H7 (cell line): ENCODE data around the gene MYADML2. TPM values are rescaled to one million over a fixed set of nuclear protein-coding genes. Genes with fewer than 3 reads are reported as not detected.
"Not testable (repeated sequence)": the region's sequence is repeated elsewhere in the genome, so short reads cannot be mapped to it uniquely, and the experiment has no call there.

Source experiments
- DNase-seq: peaks from one replicate; pipeline ENCODE4 v3.0.0; 2012
- H3K27me3 ChIP-seq: 2 replicates; pipeline ENCODE4 v1.6.0; 2011; ENCODE audit warnings: mild to moderate bottlenecking, low read length; ENCODE audit not compliant: control insufficient read depth, insufficient read depth
- H3K36me3 ChIP-seq: replicated peaks from 2 replicates; pipeline ENCODE4 v1.5.1; 2011; ENCODE audit warnings: low read length; ENCODE audit not compliant: control insufficient read depth, insufficient read depth
- H3K4me3 ChIP-seq: 2 replicates; pipeline ENCODE4 v1.5.1; 2011; ENCODE audit warnings: low read depth, mild to moderate bottlenecking, control low read depth, low read length, moderate library complexity; ENCODE audit not compliant: insufficient read depth
- total RNA-seq: library from RNA; depleted of rRNA; stranded (reverse); fragments of >200 nt; shearing (Covaris generic); gene quantifications from 2 replicates; pipeline ENCODE4 v1.2.3, GENCODE V29; 2014

Gene MYADML2
- total RNA-seq, 1 experiment from 2014 or later, result 0.24 TPM

DNA sequence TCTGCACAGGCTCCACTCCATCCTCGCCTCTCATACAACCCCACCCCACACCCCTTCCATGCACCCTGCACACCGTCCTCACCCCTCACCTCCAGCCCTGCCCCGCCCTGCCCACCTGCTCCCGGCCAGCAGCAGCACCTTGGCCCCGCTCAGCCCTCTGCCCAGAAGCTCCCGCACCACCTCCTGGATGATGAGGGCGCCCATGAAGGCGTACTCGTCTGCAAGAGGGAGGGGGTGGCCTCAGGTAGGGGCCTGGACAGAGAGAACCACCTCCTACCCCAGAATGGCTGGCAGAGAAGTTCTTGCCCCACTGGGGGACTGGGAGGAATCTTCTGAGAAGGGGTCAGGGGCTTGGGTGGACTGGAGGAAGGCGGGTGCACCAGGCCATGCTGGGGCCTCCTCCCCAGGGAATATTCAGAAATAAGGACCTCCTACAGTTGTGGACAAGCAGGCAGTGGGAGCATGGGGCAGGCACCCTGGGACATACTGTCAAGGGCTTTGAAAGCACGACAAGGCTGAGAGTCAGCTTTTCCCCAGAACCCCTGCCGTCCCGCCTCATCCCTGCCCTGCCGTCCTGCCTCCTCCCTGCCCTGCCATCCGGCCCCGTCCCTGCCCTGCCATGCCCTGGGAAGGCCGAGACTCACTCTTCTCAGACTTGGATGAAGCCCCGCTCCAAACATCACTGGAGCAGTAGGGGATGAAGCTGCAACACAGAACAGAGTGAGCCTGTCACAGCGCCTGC lies 10.8 kb upstream of the MYADML2 start:
- Histone ChIP-seq H3K4me3 (no peak overlapping the region), H3K36me3 (no peaks in the 10 kb centered on the region), H3K27me3 (peaks cover 49% of the 10 kb centered on the region)
- DNase-seq, result no peak

DNA sequence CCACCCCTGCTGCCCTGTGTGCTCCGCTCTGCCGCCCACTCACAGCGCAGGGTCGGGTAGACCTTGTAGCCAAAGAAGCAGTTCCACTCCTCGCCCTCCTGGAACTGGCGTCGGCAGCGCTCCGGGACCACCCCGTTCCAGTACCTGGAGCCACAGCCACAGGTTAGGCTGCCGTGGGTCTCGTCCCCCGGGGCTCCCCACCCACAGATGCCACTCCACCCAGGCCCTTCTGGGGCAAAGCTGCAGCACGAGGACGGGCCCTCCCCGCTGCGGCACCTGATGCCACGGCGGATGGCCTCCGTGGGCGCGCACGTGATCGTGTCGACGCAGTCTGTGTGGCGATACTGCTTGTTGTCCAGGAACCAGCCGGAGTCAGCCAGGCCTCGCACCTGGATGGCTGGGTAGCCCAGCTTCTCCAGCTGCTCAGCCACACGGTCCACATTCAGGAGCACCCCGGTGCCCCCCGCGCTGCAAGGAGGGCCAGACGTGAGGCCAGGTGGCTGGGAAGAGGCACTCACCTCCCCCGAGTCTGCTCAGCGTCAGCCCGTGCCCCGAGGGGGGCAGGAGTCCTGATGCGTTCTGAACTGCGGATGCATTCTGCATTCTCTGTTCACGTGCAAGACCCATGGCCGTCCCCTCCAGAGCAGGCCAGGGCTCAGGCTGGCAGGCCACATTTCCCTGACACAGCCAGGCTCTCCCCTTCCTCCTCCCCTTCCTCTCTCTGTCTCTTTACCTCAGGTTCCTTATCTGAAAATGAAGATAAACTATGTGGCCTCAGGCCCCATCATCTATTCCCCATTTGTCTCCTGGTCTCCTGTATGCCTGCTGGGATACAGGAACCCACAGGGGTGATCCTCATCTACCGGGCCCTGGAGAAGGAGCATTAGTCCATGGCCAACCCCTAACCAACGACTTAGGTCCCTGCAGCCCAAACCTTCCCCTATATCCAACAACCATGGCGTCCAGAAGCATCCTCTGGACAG lies 9.9 kb upstream of the MYADML2 start:
- no peaks in the 10 kb centered on the region for H3K36me3 ChIP-seq

GRCh38 chr17:81955756-81956544 lies 8.9 kb upstream of the MYADML2 start:
- no peak for DNase-seq

More for the DNA sequence above, 9.9 kb upstream of the MYADML2 start:
- DNase-seq, result peak; percentile 63
- Histone ChIP-seq H3K4me3 (no peak overlapping the region), H3K27me3 (peaks cover 39% of the 10 kb centered on the region)

DNA sequence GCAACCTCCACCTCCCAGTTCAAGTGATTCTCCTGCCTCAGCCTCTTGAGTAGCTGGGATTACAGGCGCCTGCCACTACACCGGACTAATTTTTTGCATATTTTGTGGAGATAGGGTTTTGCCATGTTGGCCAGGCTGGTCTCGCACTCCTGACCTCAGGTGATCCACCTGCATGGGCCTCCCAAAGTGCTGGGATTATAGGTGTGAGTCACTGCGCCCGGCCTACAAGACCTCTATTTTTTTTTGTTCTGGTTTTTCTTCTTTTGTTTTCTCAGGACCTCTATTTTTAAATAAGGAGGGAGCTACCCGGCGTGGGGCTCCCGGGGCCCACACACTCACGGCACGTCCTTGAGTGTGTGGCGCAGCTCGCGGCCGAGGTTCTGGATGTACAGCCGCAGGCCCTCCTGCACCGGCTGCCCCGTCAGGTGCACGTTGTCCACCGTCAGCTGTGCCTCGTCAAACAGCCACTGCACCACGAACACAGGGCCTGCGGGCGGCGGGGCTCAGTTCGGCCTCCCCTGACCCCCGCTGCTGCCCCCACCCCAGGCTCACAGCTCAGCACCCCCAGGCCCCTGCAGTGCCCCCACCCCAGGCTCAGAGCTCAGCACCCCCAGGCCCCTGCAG lies 8.1 kb upstream of the MYADML2 start:
- H3K27me3 ChIP-seq, result peaks cover 25% of the 10 kb centered on the region
- H3K36me3 ChIP-seq, result no peaks in the 10 kb centered on the region
- H3K4me3 ChIP-seq, result no peak overlapping the region
- DNase-seq, result no peak

More at GRCh38 chr17:81955756-81956544, 8.9 kb upstream of the MYADML2 start:
- H3K4me3 ChIP-seq, result no peak overlapping the region
- peaks cover 31% of the 10 kb centered on the region for H3K27me3 ChIP-seq
- H3K36me3 ChIP-seq, result no peaks in the 10 kb centered on the region

DNA sequence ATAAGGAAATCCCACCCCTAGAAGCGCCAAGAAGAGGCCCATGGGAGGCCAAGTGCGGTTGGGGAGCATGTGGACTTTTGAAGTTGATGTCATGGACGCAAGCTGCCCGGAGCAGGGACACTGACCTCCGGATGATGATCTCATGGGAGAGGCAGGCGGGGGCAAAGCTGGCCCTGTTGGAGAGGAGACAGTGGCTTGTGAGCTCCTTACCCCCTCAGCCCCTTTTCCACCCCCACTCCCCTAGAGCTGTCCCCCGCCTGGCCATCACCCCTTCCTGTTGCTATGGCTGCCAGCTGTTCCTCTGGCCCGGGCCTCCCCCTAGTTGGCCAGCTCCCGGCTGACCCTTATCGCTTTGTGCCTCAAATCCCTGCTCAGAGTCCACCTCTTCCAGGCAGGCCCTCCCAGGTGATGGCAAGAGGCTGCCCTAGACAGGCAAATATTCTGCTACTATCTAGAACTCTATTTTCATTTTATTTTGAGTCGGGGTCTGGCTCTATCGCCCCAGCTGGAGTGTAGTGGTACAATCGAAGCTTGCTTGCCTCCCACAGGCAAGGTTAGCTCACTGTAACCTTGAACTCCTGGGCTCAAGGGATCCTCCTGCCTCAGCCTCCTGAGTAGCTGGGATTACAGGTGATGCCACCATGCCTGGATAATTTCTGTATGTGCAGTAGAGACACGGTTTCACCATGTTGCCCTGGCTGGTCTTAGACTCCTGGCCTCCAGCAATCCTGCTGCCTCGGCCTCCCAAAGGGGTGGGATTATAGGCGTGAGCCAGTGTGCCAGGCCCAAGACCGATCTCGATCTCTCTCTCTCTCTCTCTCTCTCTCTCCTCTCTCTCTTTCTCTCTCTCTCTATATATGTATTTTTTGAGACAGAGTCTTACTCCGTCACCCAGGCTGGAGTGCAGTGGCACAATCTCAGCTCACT lies 7.4 kb upstream of the MYADML2 start:
- H3K36me3 ChIP-seq, result no peaks in the 10 kb centered on the region
- DNase-seq, result no peak
- no peak overlapping the region for H3K4me3 ChIP-seq
- peaks cover 18% of the 10 kb centered on the region for H3K27me3 ChIP-seq

DNA sequence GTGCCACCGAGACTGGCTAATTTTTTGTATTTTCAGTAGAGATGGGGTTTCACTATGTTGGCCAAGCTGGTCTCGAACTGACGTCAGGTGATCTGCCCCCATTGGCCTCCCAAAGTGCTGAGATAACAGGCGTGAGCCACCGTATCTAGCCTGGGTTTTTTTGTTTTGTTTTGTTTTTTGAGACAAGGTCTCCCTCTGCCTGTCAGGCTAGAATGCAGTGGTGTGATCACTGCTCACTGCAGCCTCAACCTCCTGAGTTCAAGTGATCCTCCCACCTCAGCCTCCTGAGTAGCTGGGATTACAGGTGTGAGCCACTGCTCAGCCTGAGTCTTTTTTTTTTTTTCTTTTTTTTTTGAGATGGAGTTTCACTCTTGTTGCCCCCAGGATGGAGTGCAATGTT lies 6.4 kb upstream of the MYADML2 start:
- H3K4me3 ChIP-seq, H3K36me3 ChIP-seq, H3K27me3 ChIP-seq, DNase-seq: not testable (repeated sequence)

- H3K4me3 ChIP-seq, result no peak overlapping the region
- H3K36me3 ChIP-seq, result no peaks in the 10 kb centered on the region
- H3K27me3 ChIP-seq, result peaks cover 2% of the 10 kb centered on the region; the same call in 1 of the 2 replicates
- peak; percentile 62 for DNase-seq
These were observed 5.8 kb upstream of the MYADML2 start for GRCh38 chr17:81952792-81953228.

DNA sequence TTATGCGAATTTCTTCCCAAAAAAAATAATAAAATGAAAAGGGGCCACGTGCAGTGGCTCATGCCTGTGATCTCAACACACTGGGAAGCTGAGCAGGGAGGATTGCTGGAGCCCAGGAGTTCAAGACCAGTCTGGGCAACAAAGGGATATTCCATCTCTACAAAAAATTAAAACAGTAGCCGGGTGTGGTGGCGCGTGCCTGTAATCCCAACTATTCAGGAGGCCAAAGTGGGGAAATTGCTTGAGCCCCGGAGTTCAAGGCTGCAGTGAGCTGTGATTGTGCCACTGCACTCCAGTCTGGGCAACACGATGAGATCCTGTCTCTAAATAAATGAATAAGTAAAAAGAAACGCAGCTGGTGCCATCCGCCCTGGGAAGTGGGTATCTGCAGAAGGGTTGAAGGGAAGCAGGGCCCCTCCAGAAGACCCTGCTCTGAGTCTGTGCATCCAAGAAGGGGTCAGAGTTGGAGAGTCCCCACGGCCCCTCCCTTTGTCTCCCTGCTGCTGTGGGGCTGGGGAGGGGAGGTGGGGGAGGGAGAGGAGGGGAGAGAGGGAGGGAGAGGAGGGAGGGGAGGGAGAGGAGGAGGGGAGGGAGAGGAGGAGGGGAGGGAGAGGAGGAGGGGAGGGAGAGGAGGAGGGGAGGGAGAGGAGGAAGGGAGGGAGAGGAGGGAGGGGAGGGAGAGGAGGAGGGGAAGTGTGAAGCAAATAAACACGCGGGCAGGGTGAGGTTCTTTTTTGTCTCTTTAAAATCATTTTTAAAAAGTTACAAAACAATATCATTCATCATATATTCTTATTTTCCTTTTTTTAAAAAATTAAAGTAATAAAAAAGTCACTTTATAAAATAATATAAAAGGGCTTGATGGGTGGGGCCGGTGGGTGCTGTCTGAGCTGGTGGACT lies 5.0 kb upstream of the MYADML2 start:
- no peaks in the 10 kb centered on the region for H3K36me3 ChIP-seq
- H3K27me3 ChIP-seq, result no peaks in the 10 kb centered on the region; the same call in 1 of the 2 replicates
- H3K4me3 ChIP-seq, result no peak overlapping the region
- DNase-seq, result no peak

GRCh38 chr17:81950501-81950900 lies 3.5 kb upstream of the MYADML2 start:
- DNase-seq, result no peak
- H3K36me3 ChIP-seq, result no peaks in the 10 kb centered on the region

DNA sequence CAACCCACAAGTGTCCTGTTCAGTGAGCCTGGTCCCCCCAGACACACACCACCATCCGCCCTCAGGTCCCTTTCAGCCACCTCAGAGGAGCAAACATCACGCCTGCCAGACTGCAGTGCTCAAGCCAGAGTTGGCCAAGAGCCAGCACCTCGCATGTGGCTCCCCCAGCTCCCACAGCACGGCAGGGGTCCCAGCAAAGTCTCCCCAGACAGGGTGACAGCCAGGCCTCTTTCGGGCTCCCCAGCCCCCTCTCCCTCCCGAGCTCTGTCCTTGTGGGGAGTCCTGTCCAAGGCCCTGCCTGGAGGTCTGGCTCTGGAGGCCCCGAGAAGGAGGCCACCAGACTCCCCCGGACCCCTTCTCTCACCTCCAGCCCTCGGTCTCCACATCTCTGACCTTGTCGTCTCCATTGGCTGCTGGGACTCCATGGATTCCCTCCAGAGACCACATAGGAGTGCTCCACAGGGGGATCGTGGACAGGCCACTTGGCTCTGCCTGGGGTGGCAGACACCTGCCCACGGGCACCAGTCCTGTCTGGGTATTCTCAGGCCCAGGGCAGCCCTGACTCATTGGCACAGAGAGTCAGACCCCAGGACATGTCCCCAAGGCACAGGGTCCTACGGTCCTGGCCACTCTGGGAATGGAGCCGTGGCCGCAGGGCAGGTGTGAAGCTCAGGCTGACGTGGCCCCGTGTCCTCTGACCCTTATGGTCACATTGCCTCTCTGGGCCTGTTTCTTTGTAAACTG lies 1.8 kb upstream of the MYADML2 start:
- Histone ChIP-seq H3K4me3 (no peak overlapping the region), H3K27me3 (no peaks in the 10 kb centered on the region; the same call in 1 of the 2 replicates), H3K36me3 (no peaks in the 10 kb centered on the region)
- no peak for DNase-seq

More at GRCh38 chr17:81950501-81950900, 3.5 kb upstream of the MYADML2 start:
- Histone ChIP-seq H3K27me3 (no peaks in the 10 kb centered on the region; the same call in 1 of the 2 replicates), H3K4me3 (no peak overlapping the region)

DNA sequence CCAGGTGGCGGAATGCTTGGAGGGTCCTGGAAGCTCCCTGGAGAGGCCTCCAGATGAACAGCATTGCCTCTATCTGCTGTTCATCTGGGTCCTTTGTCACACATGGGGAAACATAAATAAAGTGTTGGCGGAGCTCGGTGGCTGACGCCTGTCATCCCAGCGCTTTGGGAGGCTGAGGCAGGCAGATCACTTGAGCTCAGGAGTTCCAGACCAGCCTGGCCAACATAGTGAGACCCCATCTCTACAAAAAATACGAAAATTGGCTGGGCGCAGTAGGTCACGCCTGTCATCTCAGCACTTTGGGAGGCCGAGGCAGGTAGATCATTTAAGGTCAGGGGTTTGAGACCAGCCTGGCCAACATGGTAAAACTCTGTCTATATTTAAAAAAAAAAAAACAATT lies 2.2 kb downstream of the MYADML2 start:
- Histone ChIP-seq H3K27me3 (no peaks in the 10 kb centered on the region), H3K36me3 (no peaks in the 10 kb centered on the region), H3K4me3 (no peak overlapping the region)
- no peak for DNase-seq

GRCh38 chr17:81942167-81942553 lies 4.9 kb downstream of the MYADML2 start:
- Histone ChIP-seq H3K4me3 (no peak overlapping the region), H3K36me3 (no peaks in the 10 kb centered on the region), H3K27me3 (no peaks in the 10 kb centered on the region)
- no peak for DNase-seq
